HepG2 (cell line): ENCODE results near the gene TRAPPC10. TPM values are rescaled to one million over a fixed set of nuclear protein-coding genes. Genes with fewer than 3 reads are reported as not detected.

Experiments
- ARID4A ChIP-seq: sonication (generic); formaldehyde crosslinking; IDR thresholded peaks from 2 replicates; pipeline ENCODE4 v1.5.0; 2020; ENCODE audit warnings: mild to moderate bottlenecking, missing genetic modification reagents, borderline replicate concordance
- CC2D1A ChIP-seq: sonication (generic); formaldehyde crosslinking; IDR thresholded peaks from 2 replicates; pipeline ENCODE4 v1.8.1; 2023; ENCODE audit warnings: mild to moderate bottlenecking, missing genetic modification reagents
- FOXA3 ChIP-seq: IDR thresholded peaks from 2 replicates; pipeline ENCODE4 v1.6.1; 2016; ENCODE audit warnings: missing genetic modification reagents, missing compliant biosample characterization
- GATAD1 ChIP-seq: IDR thresholded peaks from 2 replicates; pipeline ENCODE4 v1.6.1; 2016; ENCODE audit warnings: missing genetic modification reagents, missing compliant biosample characterization
- KMT2B ChIP-seq: IDR thresholded peaks from 2 replicates; pipeline ENCODE4 v1.6.1; 2016; ENCODE audit warnings: missing genetic modification reagents, missing compliant biosample characterization
- NR2F6 ChIP-seq, 2 experiments: IDR thresholded peaks; 2 replicates each; pipeline ENCODE4 v1.6.1; 2016; ENCODE audit warnings: antibody characterized with exemption in 1 of 2, mild to moderate bottlenecking in 1 of 2
- PHF20 ChIP-seq: sonication (generic); formaldehyde crosslinking; IDR thresholded peaks from 2 replicates; pipeline ENCODE4 v1.5.0; 2020; ENCODE audit warnings: mild to moderate bottlenecking, missing genetic modification reagents
- ZBTB33 ChIP-seq: sonication (generic); formaldehyde crosslinking; IDR thresholded peaks from 2 replicates; pipeline ENCODE4 v1.4.0; 2020; ENCODE audit warnings: missing genetic modification reagents
- ZNF136 ChIP-seq: sonication (generic); formaldehyde crosslinking; IDR thresholded peaks from 2 replicates; pipeline ENCODE4 v1.8.1; 2022; ENCODE audit warnings: low read depth, mild to moderate bottlenecking, moderate library complexity, missing genetic modification reagents
- ZNF275 ChIP-seq: sonication (generic); formaldehyde crosslinking; IDR thresholded peaks from 2 replicates; pipeline ENCODE4 v1.8.0; 2022; ENCODE audit warnings: missing genetic modification reagents, mild to moderate bottlenecking, inconsistent platforms, borderline replicate concordance
- ZNF430 ChIP-seq: sonication (generic); formaldehyde crosslinking; IDR thresholded peaks from 2 replicates; pipeline ENCODE4 v1.9.0; 2021; ENCODE audit warnings: mild to moderate bottlenecking, missing genetic modification reagents
- ZNF446 ChIP-seq: sonication (generic); formaldehyde crosslinking; IDR thresholded peaks from 2 replicates; pipeline ENCODE4 v1.5.0; 2020; ENCODE audit warnings: mild to moderate bottlenecking, missing genetic modification reagents
- ZNF570 ChIP-seq: sonication (generic); formaldehyde crosslinking; IDR thresholded peaks from 2 replicates; pipeline ENCODE4 v1.4.0; 2020; ENCODE audit warnings: mild to moderate bottlenecking, missing genetic modification reagents, borderline replicate concordance
- polyA plus RNA-seq, 8 experiments: library from polyadenylated mRNA; depleted of rRNA in 3 of 8; stranded (reverse) in 7 of 8; unstranded in 1 of 8; fragments of >200 nt; fragmentation: Illumina TruSeq in 4 of 8; extraction: Trizol in 4 of 8; gene quantifications; 2 replicates each; pipeline versions ENCODE4 v1.2.1 to v1.2.3, GENCODE V29; 2011 to 2016; ENCODE audit warnings: low read depth in 4 of 8, missing spikeins in 1 of 8, mixed read lengths in 1 of 8; ENCODE audit not compliant: insufficient read depth in 1 of 8
- total RNA-seq, 5 experiments: library from RNA; depleted of rRNA; stranded (reverse); fragments of >200 nt; fragmentation: Illumina TruSeq; extraction: Trizol; gene quantifications; 2 replicates each; pipeline ENCODE4 v1.2.3, GENCODE V29; 2016; ENCODE audit warnings: low read depth in 1 of 5
- TF ChIP-seq, protein P1 (sequence below): sonication (generic); formaldehyde crosslinking; IDR thresholded peaks from 2 replicates; pipeline ENCODE4 v1.5.1; 2020; ENCODE audit warnings: mild to moderate bottlenecking, missing genetic modification reagents, borderline replicate concordance
- TF ChIP-seq, protein P2 (sequence below): sonication (generic); IDR thresholded peaks from 2 replicates; pipeline ENCODE4 v1.6.1; 2016; ENCODE audit warnings: low read depth, borderline replicate concordance

The TRAPPC10 gene
- total and polyA plus RNA-seq, 2 of the 13 experiments (the other 11 are each of a cell fraction or from before 2014, with no cell fraction given), result 10.6 to 16.5 TPM

DNA sequence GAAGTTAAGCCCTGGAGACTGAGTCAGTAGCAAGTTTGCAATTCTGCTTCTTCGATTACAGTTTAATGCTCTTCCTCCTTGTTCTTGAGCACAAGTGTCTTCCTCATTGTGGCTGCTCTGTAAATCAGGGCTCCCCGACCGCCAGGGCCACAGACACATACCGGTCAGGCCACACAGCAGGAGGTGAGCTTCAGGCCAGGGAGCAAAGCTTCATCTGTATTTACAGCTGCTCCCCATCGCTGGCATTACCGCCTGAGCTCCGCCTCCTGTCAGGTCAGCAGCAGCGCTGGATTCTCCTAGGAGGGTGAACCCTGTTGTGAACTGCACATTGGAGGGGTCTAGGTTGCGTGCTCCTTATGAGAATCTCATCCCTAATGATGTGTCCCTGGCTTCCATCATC is 1.7 kb upstream of the TRAPPC10 start (continued):
- TF ChIP-seq ZBTB33 (CRISPR knock-in tag), result peak; percentile 31; the same call in 1 of the 2 replicates
- TF ChIP-seq ZNF570 (CRISPR knock-in tag), result no peak
- TF ChIP-seq, protein P1, sequence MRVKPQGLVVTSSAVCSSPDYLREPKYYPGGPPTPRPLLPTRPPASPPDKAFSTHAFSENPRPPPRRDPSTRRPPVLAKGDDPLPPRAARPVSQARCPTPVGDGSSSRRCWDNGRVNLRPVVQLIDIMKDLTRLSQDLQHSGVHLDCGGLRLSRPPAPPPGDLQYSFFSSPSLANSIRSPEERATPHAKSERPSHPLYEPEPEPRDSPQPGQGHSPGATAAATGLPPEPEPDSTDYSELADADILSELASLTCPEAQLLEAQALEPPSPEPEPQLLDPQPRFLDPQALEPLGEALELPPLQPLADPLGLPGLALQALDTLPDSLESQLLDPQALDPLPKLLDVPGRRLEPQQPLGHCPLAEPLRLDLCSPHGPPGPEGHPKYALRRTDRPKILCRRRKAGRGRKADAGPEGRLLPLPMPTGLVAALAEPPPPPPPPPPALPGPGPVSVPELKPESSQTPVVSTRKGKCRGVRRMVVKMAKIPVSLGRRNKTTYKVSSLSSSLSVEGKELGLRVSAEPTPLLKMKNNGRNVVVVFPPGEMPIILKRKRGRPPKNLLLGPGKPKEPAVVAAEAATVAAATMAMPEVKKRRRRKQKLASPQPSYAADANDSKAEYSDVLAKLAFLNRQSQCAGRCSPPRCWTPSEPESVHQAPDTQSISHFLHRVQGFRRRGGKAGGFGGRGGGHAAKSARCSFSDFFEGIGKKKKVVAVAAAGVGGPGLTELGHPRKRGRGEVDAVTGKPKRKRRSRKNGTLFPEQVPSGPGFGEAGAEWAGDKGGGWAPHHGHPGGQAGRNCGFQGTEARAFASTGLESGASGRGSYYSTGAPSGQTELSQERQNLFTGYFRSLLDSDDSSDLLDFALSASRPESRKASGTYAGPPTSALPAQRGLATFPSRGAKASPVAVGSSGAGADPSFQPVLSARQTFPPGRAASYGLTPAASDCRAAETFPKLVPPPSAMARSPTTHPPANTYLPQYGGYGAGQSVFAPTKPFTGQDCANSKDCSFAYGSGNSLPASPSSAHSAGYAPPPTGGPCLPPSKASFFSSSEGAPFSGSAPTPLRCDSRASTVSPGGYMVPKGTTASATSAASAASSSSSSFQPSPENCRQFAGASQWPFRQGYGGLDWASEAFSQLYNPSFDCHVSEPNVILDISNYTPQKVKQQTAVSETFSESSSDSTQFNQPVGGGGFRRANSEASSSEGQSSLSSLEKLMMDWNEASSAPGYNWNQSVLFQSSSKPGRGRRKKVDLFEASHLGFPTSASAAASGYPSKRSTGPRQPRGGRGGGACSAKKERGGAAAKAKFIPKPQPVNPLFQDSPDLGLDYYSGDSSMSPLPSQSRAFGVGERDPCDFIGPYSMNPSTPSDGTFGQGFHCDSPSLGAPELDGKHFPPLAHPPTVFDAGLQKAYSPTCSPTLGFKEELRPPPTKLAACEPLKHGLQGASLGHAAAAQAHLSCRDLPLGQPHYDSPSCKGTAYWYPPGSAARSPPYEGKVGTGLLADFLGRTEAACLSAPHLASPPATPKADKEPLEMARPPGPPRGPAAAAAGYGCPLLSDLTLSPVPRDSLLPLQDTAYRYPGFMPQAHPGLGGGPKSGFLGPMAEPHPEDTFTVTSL (CRISPR knock-in tag), result peak; percentile 15; the same call in 1 of the 2 replicates
- TF ChIP-seq ZNF275 (CRISPR knock-in tag), result no peak
- no peak for TF ChIP-seq ZNF446 (CRISPR knock-in tag)
- no peak for TF ChIP-seq GATAD1 (CRISPR knock-in tag)
- 0 out of 2 replicates have a peak, but pooled peaks have one; percentile 43 for TF ChIP-seq ZNF430 (CRISPR knock-in tag)
- TF ChIP-seq ZNF136 (CRISPR knock-in tag), result no peak
- TF ChIP-seq NR2F6 (IDR thresholded peaks at IDR 0.05), result no peak
- 0 out of 2 replicates have a peak, but pooled peaks have one; percentile 22 for TF ChIP-seq NR2F6 (CRISPR knock-in tag; IDR thresholded peaks at IDR 0.05)
- TF ChIP-seq KMT2B (CRISPR knock-in tag), result no peak
- TF ChIP-seq, protein P2, sequence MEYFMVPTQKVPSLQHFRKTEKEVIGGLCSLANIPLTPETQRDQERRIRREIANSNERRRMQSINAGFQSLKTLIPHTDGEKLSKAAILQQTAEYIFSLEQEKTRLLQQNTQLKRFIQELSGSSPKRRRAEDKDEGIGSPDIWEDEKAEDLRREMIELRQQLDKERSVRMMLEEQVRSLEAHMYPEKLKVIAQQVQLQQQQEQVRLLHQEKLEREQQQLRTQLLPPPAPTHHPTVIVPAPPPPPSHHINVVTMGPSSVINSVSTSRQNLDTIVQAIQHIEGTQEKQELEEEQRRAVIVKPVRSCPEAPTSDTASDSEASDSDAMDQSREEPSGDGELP, result peak; percentile 86; the same call in 1 of the 2 replicates
- no peak for TF ChIP-seq CC2D1A (CRISPR knock-in tag)
- peak; percentile 31; the same call in 1 of the 2 replicates for TF ChIP-seq FOXA3
- TF ChIP-seq ARID4A (CRISPR knock-in tag), result peak; percentile 55; the same call in 1 of the 2 replicates
- 0 out of 2 replicates have a peak, but pooled peaks have one; percentile 7 for TF ChIP-seq PHF20
